Lower leg skin (tissue), 3 donors: ENCODE measurements around the gene SELENOF.

ENCODE experiments used
- CTCF ChIP-seq, 3 donors: fragments of 450-650 bp; IDR thresholded peaks; one replicate each; pipeline ENCODE4 v1.5.1; 2016; ENCODE audit warnings: antibody characterized with exemption in 3 of 3, mild to moderate bottlenecking in 3 of 3, moderate library complexity in 2 of 3
- POLR2A ChIP-seq, 2 donors: fragments of 450-650 bp; IDR thresholded peaks; one replicate each; pipeline ENCODE4 v1.6.1; 2016 to 2017; ENCODE audit warnings: antibody characterized with exemption in 2 of 2, mild to moderate bottlenecking in 1 of 2, moderate library complexity in 1 of 2

- no peak for TF ChIP-seq CTCF (IDR thresholded peaks at IDR 0.05)
- no peak for TF ChIP-seq POLR2A (IDR thresholded peaks at IDR 0.05)
Observed at GRCh38 chr1:86912281-86912900, 1.5 kb downstream of the SELENOF start.
